UCSD-AML1 (cell line): ENCODE measurements around the gene ADRA1B.
"Not testable (repeated sequence)": the region's sequence is repeated elsewhere in the genome, so short reads cannot be mapped to it uniquely, and the experiment has no call there.

ENCODE experiments used
- DNase-seq: peaks from one replicate; lab custom pipeline; 2025; ENCODE audit not compliant: unreplicated experiment; lab: John Stamatoyannopoulos, UW

The ADRA1B gene

GRCh38 chr5:159965031-159965837, 49.0 kb downstream of the ADRA1B start:
- peak; percentile 37 for DNase-seq

DNA sequence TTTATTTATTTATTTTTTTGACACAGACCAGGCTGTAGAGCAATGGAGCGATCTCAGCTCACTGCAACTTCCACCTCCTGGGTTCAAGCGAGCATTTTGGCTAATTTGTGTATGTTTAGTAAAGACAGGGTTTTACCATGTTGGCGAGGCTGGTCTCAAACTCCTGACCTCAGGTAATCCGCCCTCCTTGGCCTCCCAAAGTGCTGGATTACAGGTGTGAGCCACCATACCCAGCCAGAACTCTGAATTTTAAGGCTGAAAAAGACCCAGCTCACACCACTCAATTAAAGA, 49.5 kb downstream of the ADRA1B start:
- DNase-seq = not testable (repeated sequence)

DNA sequence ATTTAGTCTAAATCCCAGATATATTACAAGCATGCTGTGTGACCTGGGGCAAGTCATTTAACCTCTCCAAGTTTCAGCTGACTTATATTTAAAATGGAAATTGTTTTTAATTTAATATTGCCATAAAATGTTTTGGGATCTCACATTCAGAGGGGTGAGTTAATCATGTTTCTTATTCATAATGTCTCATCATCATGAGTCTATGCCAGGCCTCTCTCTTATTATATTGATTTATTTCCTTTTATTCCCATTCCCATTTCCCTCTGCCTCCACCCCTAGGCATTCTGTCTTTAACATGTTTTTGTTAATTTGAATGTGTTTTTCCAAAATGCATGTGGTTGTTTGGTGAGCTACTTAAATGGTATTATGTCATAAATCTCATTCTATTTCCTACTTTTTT, 53.7 kb downstream of the ADRA1B start:
- no peak for DNase-seq

- DNase-seq = no peak
Observed at GRCh38 chr5:159971038-159971437, 54.8 kb downstream of the ADRA1B start.

DNA sequence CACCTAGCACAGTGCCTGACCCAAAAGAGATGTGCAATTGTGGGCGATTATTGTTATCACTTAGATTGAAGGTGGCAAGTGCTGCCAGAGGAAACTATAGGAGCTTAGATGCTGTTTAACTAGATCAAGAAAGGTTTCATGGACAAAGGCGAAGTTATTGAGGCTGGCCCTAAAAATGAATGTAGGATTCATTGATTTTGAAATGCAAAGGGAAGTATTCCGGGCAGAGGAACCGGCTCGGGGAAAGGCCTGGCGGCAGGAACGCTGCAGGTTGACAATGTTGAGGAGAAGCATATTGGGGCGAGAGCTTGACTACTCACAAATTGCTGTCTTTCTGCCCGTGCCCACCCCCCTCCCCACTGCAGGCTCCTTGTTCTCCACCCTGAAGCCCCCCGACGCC, 55.2 kb downstream of the ADRA1B start:
- no peak for DNase-seq

- no peak for DNase-seq
Observed at GRCh38 chr5:159971931-159972461, 55.7 kb downstream of the ADRA1B start.

DNA sequence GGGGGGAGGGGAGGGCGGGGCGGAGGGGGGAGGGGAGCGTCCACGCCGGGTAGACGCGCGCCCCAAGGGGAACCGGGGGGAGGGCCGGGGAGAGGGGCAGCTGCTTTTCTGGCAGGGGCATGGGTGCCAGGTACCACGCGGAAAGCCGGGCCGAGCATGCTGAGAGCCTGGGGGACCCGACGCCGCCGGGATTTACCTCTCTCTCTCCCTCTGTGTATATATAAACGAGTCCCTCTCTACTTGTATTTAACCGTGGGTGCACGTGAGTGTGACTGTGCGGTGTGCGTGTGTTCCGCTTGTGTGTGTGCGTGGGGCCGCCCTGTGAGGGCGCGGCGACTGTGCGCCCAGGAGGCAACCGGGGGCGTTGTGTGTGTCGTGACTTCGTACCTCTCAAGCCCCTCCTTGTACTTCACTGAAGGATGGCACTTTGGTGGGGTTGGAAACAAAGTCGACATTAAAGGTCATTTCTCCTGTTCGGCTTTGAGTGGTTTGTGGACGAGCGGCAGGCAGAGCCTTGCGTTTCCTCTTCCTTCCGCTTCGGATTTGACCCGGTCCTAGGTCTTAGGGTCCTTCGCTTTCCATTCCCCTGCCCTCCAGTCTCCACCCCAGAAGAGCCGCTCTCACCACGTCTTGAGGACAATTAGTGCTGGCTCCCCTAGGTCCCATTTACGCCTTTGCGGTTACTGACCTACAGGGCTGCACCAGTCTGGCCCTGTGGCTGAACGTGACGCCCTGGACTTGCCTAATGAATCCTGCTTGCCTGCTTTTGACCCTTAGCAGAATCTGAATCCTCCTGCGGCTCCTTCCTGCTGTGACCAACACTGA, 56.5 kb downstream of the ADRA1B start:
- no peak for DNase-seq

- DNase-seq = no peak
Observed at GRCh38 chr5:159975462-159976019, 59.3 kb downstream of the ADRA1B start.

DNA sequence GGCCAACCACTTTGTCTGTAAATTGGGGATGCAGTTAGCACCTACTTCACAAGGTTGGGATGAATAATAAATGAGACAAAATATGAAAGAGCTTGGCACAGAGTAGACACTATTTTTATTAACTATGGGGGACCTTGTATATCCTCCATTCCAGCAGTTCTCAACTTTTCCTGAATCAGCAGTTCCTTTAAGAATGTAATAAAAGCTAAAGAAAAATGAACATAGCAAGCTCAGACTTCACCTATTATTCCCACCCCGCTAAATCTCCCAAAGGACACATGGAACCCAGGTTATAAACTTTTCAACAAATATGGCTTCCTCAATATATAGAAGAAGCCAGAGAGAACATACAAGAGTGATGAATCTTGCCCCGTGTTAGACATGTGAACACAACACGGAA, 60.6 kb downstream of the ADRA1B start:
- DNase-seq = no peak

GRCh38 chr5:159978358-159978757, 62.1 kb downstream of the ADRA1B start:
- DNase-seq = no peak

- no peak for DNase-seq
Observed at GRCh38 chr5:159982421-159983173, 66.3 kb downstream of the ADRA1B start.

- DNase-seq = peak; percentile 67
Observed at GRCh38 chr5:159987031-159987674, 70.9 kb downstream of the ADRA1B start.

GRCh38 chr5:159990506-159990905, 74.2 kb downstream of the ADRA1B start:
- DNase-seq = no peak

- DNase-seq = no peak
Observed at GRCh38 chr5:159992566-159992965, 76.3 kb downstream of the ADRA1B start.

GRCh38 chr5:159993194-159993593, 76.9 kb downstream of the ADRA1B start:
- no peak for DNase-seq

DNA sequence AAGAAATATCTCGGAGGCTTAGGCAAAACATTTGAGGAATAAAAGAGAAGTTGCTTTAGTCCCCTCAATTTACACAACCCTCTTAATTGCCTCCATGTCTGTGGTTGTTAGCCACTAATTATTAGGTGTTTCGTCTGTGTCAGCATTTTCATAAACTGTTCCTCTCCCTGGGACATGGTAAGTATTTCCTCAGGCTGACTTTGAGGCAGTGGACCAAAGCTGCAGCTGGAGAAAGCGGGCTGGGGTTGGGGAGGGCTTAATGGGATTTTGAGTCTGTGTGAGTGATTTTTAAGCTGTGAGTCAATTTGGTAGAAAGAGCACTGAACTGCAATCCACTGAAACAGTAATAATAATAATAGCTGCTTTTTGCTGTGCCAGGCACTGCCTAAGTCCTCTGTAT, 79.6 kb downstream of the ADRA1B start:
- no peak for DNase-seq

DNA sequence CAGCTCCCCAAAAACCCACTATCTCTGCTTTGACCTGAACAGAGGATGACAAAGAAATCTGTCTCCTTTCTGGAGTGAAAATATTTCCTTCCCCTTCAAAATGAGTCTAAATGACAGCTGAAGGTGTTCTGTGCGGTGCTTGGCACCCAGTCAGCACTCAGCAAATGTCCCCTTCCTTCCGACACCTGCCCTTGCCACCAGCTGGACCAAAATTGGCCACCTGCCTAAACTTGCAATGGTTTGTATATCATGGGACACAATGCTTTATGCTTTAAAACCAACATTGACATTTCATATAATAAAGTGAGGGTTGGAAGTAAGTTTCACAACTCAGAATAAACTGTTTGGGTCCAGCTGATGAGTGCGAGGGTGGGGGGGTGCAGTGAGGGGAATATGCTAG, 85.2 kb downstream of the ADRA1B start:
- DNase-seq = no peak

GRCh38 chr5:160007514-160007913, 91.2 kb downstream of the ADRA1B start:
- DNase-seq = no peak

DNA sequence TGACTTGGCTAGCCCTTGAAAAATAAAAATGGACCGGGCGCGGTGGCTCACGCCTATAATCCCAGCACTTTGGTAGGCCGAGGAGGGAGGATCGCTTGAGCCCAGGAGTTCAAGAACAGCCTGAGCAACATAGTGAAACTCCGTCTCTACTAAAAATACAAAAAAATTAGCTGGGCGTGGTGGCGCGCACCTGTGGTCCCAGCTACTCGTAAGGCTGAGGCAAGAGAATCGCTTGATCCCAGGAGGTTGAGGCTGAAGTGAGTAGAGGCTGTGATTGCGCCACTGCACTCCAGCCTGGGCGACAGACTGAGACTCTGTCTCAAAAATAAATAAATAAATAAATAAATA, 92.2 kb downstream of the ADRA1B start:
- DNase-seq = not testable (repeated sequence)

- peak; percentile 88 for DNase-seq
Observed at GRCh38 chr5:160008877-160009590, 92.8 kb downstream of the ADRA1B start, which contains the start of gene TTC1. TTC1 (plus strand) TSS chr5:160009139; CDS start chr5:160010529, 1,390 bp downstream.
